ENCODE measurements around the gene TAS2R20. TPM values are rescaled to one million over a fixed set of nuclear protein-coding genes. Genes with fewer than 3 reads are reported as not detected.
A peak's percentile ranks its signal among the peaks of the same experiment; 100 is the strongest.

The TAS2R20 gene
- polyA plus RNA-seq, 1 of the 3 experiments (the other 2 are of a cell fraction), result 0.33 TPM

GRCh38 chr12:10989107-10989506 lies 9.0 kb downstream of the TAS2R20 start (continued):
- TF ChIP-seq USF2 (IDR thresholded peaks at IDR 0.05; ENCODE audit: borderline replicate concordance, low read depth, low read length) (no peak), YY1 (IDR thresholded peaks at IDR 0.05; ENCODE audit: low read depth) (no peak), USF1 (IDR thresholded peaks at IDR 0.05; ENCODE audit: borderline replicate concordance, low read depth) (no peak), MAX (IDR thresholded peaks at IDR 0.05; ENCODE audit: low read depth) (no peak), JUND (IDR thresholded peaks at IDR 0.05) (no peak), NRF1 (IDR thresholded peaks at IDR 0.05; ENCODE audit: low read depth, low read length) (no peak), NFIC (IDR thresholded peaks at IDR 0.05; ENCODE audit: borderline replicate concordance) (no peak), CHD2 (IDR thresholded peaks at IDR 0.05; ENCODE audit: low read length, partially characterized antibody) (no peak)

- POLR2A ChIA-PET, result no interaction called here
- Histone ChIP-seq H3K9me2 (no peaks in the 10 kb centered on the region), H3F3A (replicated peaks; ENCODE audit: insufficient read depth) (no peaks in the 10 kb centered on the region), H2AFZ (ENCODE audit: low read depth) (no peak within 1 kb of the TSS), H4K20me1 (ENCODE audit: insufficient read depth) (no peaks in the 10 kb centered on the region), H3K9ac (no peak within 1 kb of the TSS), H3K36me3 (replicated peaks in 1 of 2; ENCODE audit: control insufficient read depth in 1 of 2, insufficient read depth in 2 of 2, low read length in 1 of 2) (peaks cover 6 to 15% of the 10 kb centered on the region in 2 experiments), H3K4me2 (no peak within 1 kb of the TSS), H3K27me3 (ENCODE audit: insufficient read depth) (no peaks in the 10 kb centered on the region), H3K4me1 (ENCODE audit: control insufficient read depth in 1 of 2, insufficient read depth in 2 of 2, low read depth in 1 of 2, low read length in 1 of 2) (peaks cover 0 to 9% of the 10 kb centered on the region in 2 experiments; a peak in 1 of 4 replicates), H3K79me2 (ENCODE audit: insufficient read depth) (no peaks in the 10 kb centered on the region), H3K4me3 (ENCODE audit: low read depth in 2 of 2, low read length in 1 of 2) (no peak within 1 kb of the TSS), H3K9me3 (0 out of 2 replicates have a peak, but pooled peaks cover 13% of the 10 kb centered on the region), H3K27ac (ENCODE audit: low read depth in 2 of 2, low read length in 1 of 2) (no peak within 1 kb of the TSS)
- 46% methylated on average over 2 of the region's 2 CpGs for WGBS (ENCODE audit: low lambda C conversion rate)
- CTCF ChIA-PET, result interaction anchor here (1.3 kb wide), 1 partner anchor 12 kb away, joined by 3 read pairs; the partner anchor contains the start of gene TAS2R20
- TF ChIP-seq NFIC (IDR thresholded peaks at IDR 0.05; ENCODE audit: borderline replicate concordance) (no peak), SIN3A (IDR thresholded peaks at IDR 0.05; ENCODE audit: borderline replicate concordance, low read depth, low read length) (no peak), MEF2A (IDR thresholded peaks at IDR 0.05; ENCODE audit: borderline replicate concordance, low read depth) (no peak), CHD2 (IDR thresholded peaks at IDR 0.05; ENCODE audit: low read length, partially characterized antibody) (no peak), JUND (IDR thresholded peaks at IDR 0.05) (no peak)
- no peak for DNase-seq
Measured at GRCh38 chr12:10986812-10987211, 11.3 kb downstream of the TAS2R20 start, which contains the start of gene TAS2R50. Gene TAS2R50, minus strand, starts transcription at chr12:10986912. Its CDS starts 52 bp downstream, at chr12:10986860.

GRCh38 chr12:10982244-10982643 lies 15.9 kb downstream of the TAS2R20 start:
- no peak for DNase-seq
- no peak overlapping the region for H3K4me3 ChIP-seq (ENCODE audit: low read depth in 2 of 2, low read length in 1 of 2)
- H3K27me3 ChIP-seq (ENCODE audit: insufficient read depth), result no peaks in the 10 kb centered on the region
- H3K36me3 ChIP-seq (replicated peaks in 1 of 2; ENCODE audit: control insufficient read depth in 1 of 2, insufficient read depth in 2 of 2, low read length in 1 of 2), result peaks cover 0 to 3% of the 10 kb centered on the region in 2 experiments
- WGBS (ENCODE audit: low lambda C conversion rate), result 85% methylated on average over 5 of the region's 5 CpGs
- CTCF ChIA-PET, result interaction anchor here (1.0 to 1.2 kb wide), 2 partner anchors 14 to 29 kb away, joined by 3 read pairs; no protein-coding TSS in a partner anchor
- peaks cover 5% of the 10 kb centered on the region; the same call in 1 of the 2 replicates for H3K79me2 ChIP-seq (ENCODE audit: insufficient read depth)
- peak overlapping the region in 1 of 2 experiments; percentile 28; a peak in 1 of 4 replicates for H3K27ac ChIP-seq (ENCODE audit: low read depth in 2 of 2, low read length in 1 of 2)
- no peaks in the 10 kb centered on the region for H3F3A ChIP-seq (replicated peaks; ENCODE audit: insufficient read depth)
- no peak overlapping the region for H2AFZ ChIP-seq (ENCODE audit: low read depth)
- H3K9me2 ChIP-seq, result no peaks in the 10 kb centered on the region
- POLR2A ChIA-PET, result interaction anchor here (1.1 kb wide), 1 partner anchor 189 kb away, joined by 6 read pairs; the partner anchor contains the start of gene SMIM10L1
- H3K9me3 ChIP-seq, result no peaks in the 10 kb centered on the region
- H3K4me2 ChIP-seq, result no peak overlapping the region
- no peaks in the 10 kb centered on the region for H4K20me1 ChIP-seq (ENCODE audit: insufficient read depth)
- H3K4me1 ChIP-seq (ENCODE audit: control insufficient read depth in 1 of 2, insufficient read depth in 2 of 2, low read depth in 1 of 2, low read length in 1 of 2), result peaks cover 0 to 9% of the 10 kb centered on the region in 2 experiments; a peak in 1 of 4 replicates
- no peak overlapping the region for H3K9ac ChIP-seq
- TF ChIP-seq REST (IDR thresholded peaks at IDR 0.05; ENCODE audit: low read depth, low read length) (no peak), TAF1 (IDR thresholded peaks at IDR 0.05; ENCODE audit: borderline replicate concordance, low read depth, low read length) (no peak), MAX (IDR thresholded peaks at IDR 0.05; ENCODE audit: low read depth) (no peak), GATA2 (CRISPR knock-in tag; IDR thresholded peaks at IDR 0.05) (no peak), SIN3A (IDR thresholded peaks at IDR 0.05; ENCODE audit: borderline replicate concordance, low read depth, low read length) (no peak), JUND (IDR thresholded peaks at IDR 0.05) (no peak), FOXM1 (IDR thresholded peaks at IDR 0.05; ENCODE audit: low read depth) (no peak), RFX5 (IDR thresholded peaks at IDR 0.05; ENCODE audit: low read length) (no peak), MXI1 (IDR thresholded peaks at IDR 0.05; ENCODE audit: low read depth, low read length) (no peak), IRF3 (IDR thresholded peaks at IDR 0.05; ENCODE audit: low read depth, low read length) (no peak), RAD21 (IDR thresholded peaks at IDR 0.05; ENCODE audit: low read length) (no peak)
